ENCODE measurements around the gene TLK2.

GRCh38 chr17:62599964-62600657 is 121.5 kb downstream of the TLK2 start:
- TF ChIP-seq MYC (IDR thresholded peaks at IDR 0.05; ENCODE audit: borderline replicate concordance, low read length) (no peak), CTCF (IDR thresholded peaks at IDR 0.05) (no peak), REST (IDR thresholded peaks at IDR 0.05) (no peak), HDAC2 (IDR thresholded peaks at IDR 0.05) (no peak), RFX5 (IDR thresholded peaks at IDR 0.05) (no peak), RNF2 (IDR thresholded peaks at IDR 0.05; ENCODE audit: borderline replicate concordance, low read depth) (no peak), EHMT2 (IDR thresholded peaks at IDR 0.05; ENCODE audit: low read depth) (no peak), EP300 (IDR thresholded peaks at IDR 0.05) (no peak)
